GM23338 (cell line): ENCODE measurements around the gene CNNM2. TPM values are rescaled to one million over a fixed set of nuclear protein-coding genes. Genes with fewer than 3 reads are reported as not detected.
A peak's percentile ranks its signal among the peaks of the same experiment; 100 is the strongest.

Source experiments
- ATAC-seq: fragments of 200-7000 bp; cut with Tn5 transposase; 3 replicates; pipeline ENCODE4 v1.9.1; 2020
- DNase-seq: peaks from one replicate; pipeline ENCODE4 v3.0.0-alpha.2; 2015; ENCODE audit warnings: low spot score
- H2AFZ ChIP-seq: fragments of 200-600 bp; sonication (generic); 2 replicates; pipeline ENCODE4 v1.8.0; 2016; ENCODE audit warnings: antibody characterized with exemption, mild to moderate bottlenecking, moderate library complexity
- H3F3A ChIP-seq: fragments of 200-600 bp; sonication (generic); replicated peaks from 2 replicates; pipeline ENCODE4 v1.8.0; 2017; ENCODE audit warnings: antibody characterized with exemption, mixed run types, low read depth
- H3K27ac ChIP-seq: fragments of 200-600 bp; sonication (generic); 2 replicates; pipeline ENCODE4 v1.6.1; 2016; ENCODE audit warnings: low read depth
- H3K27me3 ChIP-seq: fragments of 200-600 bp; sonication (generic); 2 replicates; pipeline ENCODE4 v1.8.0; 2016; ENCODE audit warnings: mild to moderate bottlenecking, mixed run types, moderate library complexity; ENCODE audit not compliant: insufficient read depth
- H3K36me3 ChIP-seq: fragments of 200-600 bp; sonication (generic); 2 replicates; pipeline ENCODE4 v1.8.0; 2016; ENCODE audit warnings: mild to moderate bottlenecking; ENCODE audit not compliant: insufficient read depth
- H3K4me1 ChIP-seq: fragments of 200-600 bp; sonication (generic); 2 replicates; pipeline ENCODE4 v1.8.0; 2016; ENCODE audit warnings: mild to moderate bottlenecking, moderate library complexity; ENCODE audit not compliant: insufficient read depth
- H3K4me2 ChIP-seq: fragments of 200-600 bp; sonication (generic); 2 replicates; pipeline ENCODE4 v1.7.1; 2017; ENCODE audit warnings: mixed run types
- H3K4me3 ChIP-seq: fragments of 200-600 bp; sonication (generic); 2 replicates; pipeline ENCODE4 v1.6.1; 2016; ENCODE audit warnings: mixed run types
- H3K79me2 ChIP-seq: fragments of 200-600 bp; sonication (generic); replicated peaks from 2 replicates; pipeline ENCODE4 v1.8.0; 2017; ENCODE audit warnings: mild to moderate bottlenecking; ENCODE audit not compliant: insufficient read depth
- H3K9me2 ChIP-seq: fragments of 200-600 bp; sonication (generic); 2 replicates; pipeline ENCODE4 v1.8.0; 2017; ENCODE audit not compliant: insufficient read depth
- H4K20me1 ChIP-seq: fragments of 200-600 bp; sonication (generic); replicated peaks from 2 replicates; pipeline ENCODE4 v1.8.0; 2017; ENCODE audit warnings: mild to moderate bottlenecking; ENCODE audit not compliant: insufficient read depth
- H3K27ac Mint-ChIP-seq: 2 replicates; pipeline ENCODE4 v1.8.0; 2020; ENCODE audit warnings: inconsistent platforms, mild to moderate bottlenecking, moderate library complexity, mixed read lengths
- H3K27me3 Mint-ChIP-seq: 3 replicates; pipeline ENCODE4 v1.8.0; 2022; ENCODE audit warnings: low read depth, mild to moderate bottlenecking, moderate library complexity, mixed read lengths, inconsistent platforms; ENCODE audit not compliant: insufficient read depth, poor library complexity
- H3K36me3 Mint-ChIP-seq: 3 replicates; pipeline ENCODE4 v1.8.0; 2021; ENCODE audit warnings: low read depth, mild to moderate bottlenecking, inconsistent platforms, moderate library complexity, mixed read lengths
- H3K4me1 Mint-ChIP-seq: 3 replicates; pipeline ENCODE4 v1.8.0; 2020; ENCODE audit warnings: mild to moderate bottlenecking, inconsistent platforms, mixed read lengths
- H3K4me3 Mint-ChIP-seq: 3 replicates; pipeline ENCODE4 v1.8.0; 2021; ENCODE audit warnings: moderate library complexity, mild to moderate bottlenecking, inconsistent platforms, mixed read lengths
- H3K9me3 Mint-ChIP-seq: 3 replicates; pipeline ENCODE4 v1.8.0; 2020; ENCODE audit warnings: moderate library complexity, mild to moderate bottlenecking, inconsistent platforms, mixed read lengths
- CREB1 ChIP-seq: fragments of 250-450 bp; sonication (Bioruptor Pico); IDR thresholded peaks from 2 replicates; pipeline ENCODE4 v1.5.0; 2020; ENCODE audit warnings: low read depth, mild to moderate bottlenecking, moderate library complexity
- CTCF ChIP-seq, 2 experiments: fragments of 200-600 bp in 1 of 2; sonication (generic) in 1 of 2; conservative IDR thresholded peaks; 2 replicates each; pipeline versions ENCODE4 v1.5.1 to v1.6.1; 2016 to 2017; ENCODE audit warnings: antibody characterized with exemption in 2 of 2, low read depth in 2 of 2, mild to moderate bottlenecking in 2 of 2, moderate library complexity in 1 of 2
- ETS1 ChIP-seq: IDR thresholded peaks from 2 replicates; pipeline ENCODE4 v1.6.1; 2016; ENCODE audit warnings: antibody characterized with exemption
- EZH2 ChIP-seq: fragments of 200-600 bp; sonication (generic); IDR thresholded peaks from one replicate; pipeline ENCODE4 v1.8.0; 2017; ENCODE audit warnings: antibody characterized with exemption, mild to moderate bottlenecking, low read depth; ENCODE audit not compliant: unreplicated experiment
- EZH2phosphoT487 ChIP-seq: fragments of 200-600 bp; sonication (generic); IDR thresholded peaks from one replicate; pipeline ENCODE4 v1.8.1; 2018; ENCODE audit warnings: antibody characterized with exemption; ENCODE audit not compliant: unreplicated experiment
- JUNB ChIP-seq: IDR thresholded peaks from one replicate; pipeline ENCODE4 v1.6.1; 2016; ENCODE audit warnings: antibody characterized with exemption; ENCODE audit not compliant: unreplicated experiment
- NANOG ChIP-seq: IDR thresholded peaks from 2 replicates; pipeline ENCODE4 v1.6.1; 2016; ENCODE audit warnings: antibody characterized with exemption, borderline replicate concordance
- POLR2AphosphoS5 ChIP-seq: IDR thresholded peaks from 2 replicates; pipeline ENCODE4 v1.6.1; 2016; ENCODE audit warnings: antibody characterized with exemption, low read depth
- REST ChIP-seq: IDR thresholded peaks from one replicate; pipeline ENCODE4 v1.6.1; 2018; ENCODE audit warnings: antibody characterized with exemption; ENCODE audit not compliant: unreplicated experiment
- STAT1 ChIP-seq: IDR thresholded peaks from one replicate; pipeline ENCODE4 v1.6.1; 2016; ENCODE audit warnings: antibody characterized with exemption; ENCODE audit not compliant: unreplicated experiment
- ZNF114 ChIP-seq: fragments of 250-450 bp; sonication (Bioruptor Pico); IDR thresholded peaks from 2 replicates; pipeline ENCODE4 v1.5.0; 2020; ENCODE audit warnings: mild to moderate bottlenecking, moderate library complexity
- ZNF331 ChIP-seq: fragments of 250-450 bp; sonication (Bioruptor Pico); IDR thresholded peaks from 2 replicates; pipeline ENCODE4 v1.5.0; 2020; ENCODE audit warnings: low read depth, mild to moderate bottlenecking, moderate library complexity
- ZNF462 ChIP-seq: fragments of 250-450 bp; sonication (Bioruptor Pico); IDR thresholded peaks from 2 replicates; pipeline ENCODE4 v1.5.0; 2020; ENCODE audit warnings: mild to moderate bottlenecking, moderate library complexity
- polyA plus RNA-seq: library from polyadenylated mRNA; unstranded; fragments of >200 nt; fragmentation: Nextera tagmentation; extraction: Ambion mirVana; gene quantifications from 2 replicates; pipeline ENCODE4 v1.2.1, GENCODE V29; 2016
- total RNA-seq: library from RNA; depleted of rRNA; stranded (reverse); fragments of >200 nt; shearing (Covaris generic); gene quantifications from 2 replicates; pipeline ENCODE4 v1.2.3, GENCODE V29; 2014

Gene CNNM2
- total and polyA plus RNA-seq, 2 experiments from 2014 or later, result 4.5 to 31.3 TPM

- Histone ChIP-seq H3K4me1 (0 out of 2 replicates have a peak, but pooled peaks cover 10% of the 10 kb centered on the region), H3K27me3 (no peaks in the 10 kb centered on the region), H4K20me1 (peaks cover 8% of the 10 kb centered on the region; the same call in 1 of the 2 replicates), H3K79me2 (peaks cover 15% of the 10 kb centered on the region), H3K9me2 (no peaks in the 10 kb centered on the region), H3K36me3 (no peaks in the 10 kb centered on the region), H3K4me2 (no peak overlapping the region), H3K4me3 (no peak overlapping the region), H3F3A (no peaks in the 10 kb centered on the region), H3K27ac (0 out of 2 replicates have a peak overlapping the region, but pooled peaks have one; percentile 36), H2AFZ (no peak overlapping the region)
- Mint-ChIP-seq H3K9me3 (no peaks in the 10 kb centered on the region), H3K36me3 (peaks cover 4% of the 10 kb centered on the region; the same call in 1 of the 3 replicates), H3K27ac (no peak overlapping the region), H3K4me1 (peaks cover 6% of the 10 kb centered on the region; the same call in 2 of the 3 replicates), H3K27me3 (peaks cover 3% of the 10 kb centered on the region), H3K4me3 (no peak overlapping the region)
- DNase-seq (no peak), ATAC-seq (no peak)
- no peak for TF ChIP-seq EZH2phosphoT487
- TF ChIP-seq STAT1, result no peak
- no peak for TF ChIP-seq NANOG
- no peak for TF ChIP-seq ETS1
- TF ChIP-seq ZNF331, result no peak
- no peak for TF ChIP-seq JUNB
- TF ChIP-seq ZNF114 (CRISPR knock-in tag), result no peak
- no peak for TF ChIP-seq ZNF462 (CRISPR knock-in tag)
- TF ChIP-seq POLR2AphosphoS5, result no peak
- TF ChIP-seq CTCF (conservative IDR thresholded peaks at IDR 0.05; ENCODE audit: low read depth in 2 of 2), result no peak
- TF ChIP-seq EZH2, result no peak
- TF ChIP-seq CREB1 (CRISPR knock-in tag), result no peak
- no peak for TF ChIP-seq REST
Measured at GRCh38 chr10:103120977-103121735, 203.1 kb downstream of the CNNM2 start.
